Left cardiac atrium (tissue), 4 donors: ENCODE results near the gene SLC13A4. TPM values are rescaled to one million over a fixed set of nuclear protein-coding genes. Genes with fewer than 3 reads are reported as not detected.

Experiments used
- ATAC-seq, 2 donors: fragments of 200-7000 bp; cut with Tn5 transposase; one replicate each; pipeline ENCODE4 v1.9.1; 2020; ENCODE audit warnings: mild to moderate bottlenecking in 2 of 2, moderate library complexity in 2 of 2
- DNase-seq: peaks from one replicate; pipeline ENCODE4 v3.0.0-alpha.2; 2020
- intact Hi-C, 2 donors: fragments of 100-400 bp; cut with DNase I; formaldehyde crosslinking; loops; one replicate each; pipeline versions ENCODE4 v1.14.1 to v1.15.1; 2022 to 2023
- total RNA-seq, 2 donors: library from RNA; stranded (reverse); fragmentation: NEBNext Ultra II Directional; extraction: Animal tissue kit (Norgen Biotek cat#: 25700); gene quantifications; one replicate each; pipeline ENCODE4 v1.2.1, GENCODE V29; 2021
- donor health status: DM: no; HTN: yes; CAD: no.
- donor health status: DM: no; HTN: yes; CAD: no; lungs with severe emphysema.
- donor health status: DM: yes; HTN: yes; CAD: no.
- donor health status: Dilated cardiomyopathy.

SLC13A4 gene
- total RNA-seq, 2 donors from 2014 or later, result not detected

- ATAC-seq (no peak), DNase-seq (no peak)
- intact Hi-C loops, result no loop called here
These were observed 1.7 kb downstream of the SLC13A4 start for GRCh38 chr7:135726276-135726788.

- no peak for DNase-seq
These were observed 4.6 kb downstream of the SLC13A4 start for GRCh38 chr7:135723411-135723810.

GRCh38 chr7:135721198-135721820, 6.7 kb downstream of the SLC13A4 start:
- DNase-seq (no peak), ATAC-seq (no peak)
- intact Hi-C loops, result no loop called here

More at GRCh38 chr7:135723411-135723810, 4.6 kb downstream of the SLC13A4 start:
- ATAC-seq, result no peak
- intact Hi-C loops, result no loop called here

- DNase-seq (no peak), ATAC-seq (no peak)
- intact Hi-C loops, result no loop called here
These were observed 8.3 kb downstream of the SLC13A4 start for GRCh38 chr7:135719688-135720087.

- ATAC-seq, result peak in 1 of 2 donors; percentile 30
- intact Hi-C loops, result no loop called here
These were observed 9.1 kb downstream of the SLC13A4 start for GRCh38 chr7:135718794-135719437.

GRCh38 chr7:135718219-135718618, 9.8 kb downstream of the SLC13A4 start:
- intact Hi-C loops, result no loop called here
- DNase-seq (no peak), ATAC-seq (no peak)

More at GRCh38 chr7:135718794-135719437, 9.1 kb downstream of the SLC13A4 start:
- DNase-seq, result no peak

GRCh38 chr7:135717693-135718092, 10.3 kb downstream of the SLC13A4 start:
- intact Hi-C loops, result no loop called here
- ATAC-seq (no peak), DNase-seq (no peak)

GRCh38 chr7:135716677-135717238, 11.2 kb downstream of the SLC13A4 start:
- ATAC-seq (peak in 1 of 2 donors; percentile 22), DNase-seq (no peak)
- intact Hi-C loops, result no loop called here

- intact Hi-C loops, result no loop called here
- ATAC-seq (no peak), DNase-seq (no peak)
These were observed 12.3 kb downstream of the SLC13A4 start for GRCh38 chr7:135715673-135716072.

GRCh38 chr7:135715055-135715522, 12.9 kb downstream of the SLC13A4 start:
- intact Hi-C loops, result no loop called here
- no peak for ATAC-seq
- no peak for DNase-seq

- intact Hi-C loops, result no loop called here
- peak in 1 of 2 donors; percentile 51 for ATAC-seq
- no peak for DNase-seq
These were observed 13.4 kb downstream of the SLC13A4 start for GRCh38 chr7:135714534-135715009.

- intact Hi-C loops, result no loop called here
- no peak for ATAC-seq
- DNase-seq, result no peak
These were observed 14.0 kb downstream of the SLC13A4 start for GRCh38 chr7:135713836-135714470.

GRCh38 chr7:135712796-135713195, 15.2 kb downstream of the SLC13A4 start:
- ATAC-seq, result no peak
- intact Hi-C loops, result no loop called here
- DNase-seq, result no peak

GRCh38 chr7:135712182-135712782, 15.7 kb downstream of the SLC13A4 start:
- DNase-seq, result no peak
- ATAC-seq, result peak in 1 of 2 donors; percentile 42

GRCh38 chr7:135711139-135711469, 16.9 kb downstream of the SLC13A4 start:
- ATAC-seq (no peak), DNase-seq (no peak)
- intact Hi-C loops, result no loop called here

More at GRCh38 chr7:135712182-135712782, 15.7 kb downstream of the SLC13A4 start:
- intact Hi-C loops, result no loop called here

- no peak for DNase-seq
- intact Hi-C loops, result no loop called here
- peak; percentile 7 to 54 for ATAC-seq
These were observed 17.4 kb downstream of the SLC13A4 start for GRCh38 chr7:135710417-135711138.

GRCh38 chr7:135709508-135709907, 18.5 kb downstream of the SLC13A4 start:
- no peak for ATAC-seq
- intact Hi-C loops, result no loop called here

GRCh38 chr7:135708041-135708440, 19.9 kb downstream of the SLC13A4 start:
- DNase-seq (no peak), ATAC-seq (no peak)
- intact Hi-C loops, result no loop called here

More at GRCh38 chr7:135709508-135709907, 18.5 kb downstream of the SLC13A4 start:
- no peak for DNase-seq

GRCh38 chr7:135707570-135707966, 20.4 kb downstream of the SLC13A4 start:
- intact Hi-C loops, result no loop called here
- DNase-seq (no peak), ATAC-seq (no peak)
